Thyroid gland (tissue), 4 donors: ENCODE data around the gene COQ10A.

Experiments used
- CTCF ChIP-seq, 6 experiments: fragments of 200-600 bp in 3 of 6; fragments of 450-650 bp in 3 of 6; sonication (generic) in 3 of 6; IDR thresholded peaks; one replicate each; pipeline ENCODE4 v1.5.1; 2016 to 2019; ENCODE audit warnings: antibody characterized with exemption in 6 of 6, mild to moderate bottlenecking in 2 of 6, inconsistent platforms in 1 of 6, moderate library complexity in 1 of 6
- POLR2A ChIP-seq, 2 donors: fragments of 450-650 bp; IDR thresholded peaks; one replicate each; pipeline ENCODE4 v1.6.1; 2017; ENCODE audit warnings: antibody characterized with exemption in 2 of 2, mild to moderate bottlenecking in 2 of 2, moderate library complexity in 1 of 2

- TF ChIP-seq CTCF (IDR thresholded peaks at IDR 0.05) (no peak), POLR2A (IDR thresholded peaks at IDR 0.05) (no peak)
These were observed 9.7 kb upstream of the COQ10A start for GRCh38 chr12:56257071-56257470.
